ENCODE data around the gene RAB7A. TPM values are rescaled to one million over a fixed set of nuclear protein-coding genes. Genes with fewer than 3 reads are reported as not detected.

Gene RAB7A
- 43.7 and 80.0 TPM in 2 replicates for total RNA-seq

- DNase-seq (ENCODE audit: low read depth) (peak; percentile 91), FAIRE-seq (no peak)
Measured at GRCh38 chr3:128726023-128727016, at the start of gene RAB7A. TSS of gene RAB7A (plus strand) at chr3:128726183. CDS start at chr3:128795368, 69,185 bp downstream.

DNA sequence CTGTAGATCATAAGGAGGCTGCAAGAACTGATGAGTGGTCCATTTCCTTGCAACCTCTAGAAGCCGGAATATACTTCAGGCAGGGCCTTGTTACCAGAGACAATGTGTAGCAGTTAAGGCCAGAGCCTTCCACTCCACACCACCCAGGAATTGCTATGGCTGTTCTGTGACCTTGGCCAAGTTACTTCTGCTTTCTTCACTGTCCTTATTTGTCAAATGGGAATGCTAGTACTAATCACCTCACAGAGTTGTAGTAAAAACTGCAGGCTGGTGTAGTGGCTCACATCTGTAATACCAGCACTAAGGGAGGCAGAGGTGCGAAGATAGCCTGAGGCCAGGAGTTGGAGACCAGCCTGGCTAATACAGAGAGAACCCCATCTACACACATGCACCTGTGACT lies 46.6 kb upstream of the RAB7A start:
- FAIRE-seq, result no peak
- H3K36me3 ChIP-seq (ENCODE audit: control insufficient read depth, insufficient read depth, low read length), result no peaks in the 10 kb centered on the region
- H3K4me3 ChIP-seq (ENCODE audit: low read depth, low read length), result no peak overlapping the region
- DNase-seq (ENCODE audit: low read depth), result no peak
- TF ChIP-seq, protein P1, sequence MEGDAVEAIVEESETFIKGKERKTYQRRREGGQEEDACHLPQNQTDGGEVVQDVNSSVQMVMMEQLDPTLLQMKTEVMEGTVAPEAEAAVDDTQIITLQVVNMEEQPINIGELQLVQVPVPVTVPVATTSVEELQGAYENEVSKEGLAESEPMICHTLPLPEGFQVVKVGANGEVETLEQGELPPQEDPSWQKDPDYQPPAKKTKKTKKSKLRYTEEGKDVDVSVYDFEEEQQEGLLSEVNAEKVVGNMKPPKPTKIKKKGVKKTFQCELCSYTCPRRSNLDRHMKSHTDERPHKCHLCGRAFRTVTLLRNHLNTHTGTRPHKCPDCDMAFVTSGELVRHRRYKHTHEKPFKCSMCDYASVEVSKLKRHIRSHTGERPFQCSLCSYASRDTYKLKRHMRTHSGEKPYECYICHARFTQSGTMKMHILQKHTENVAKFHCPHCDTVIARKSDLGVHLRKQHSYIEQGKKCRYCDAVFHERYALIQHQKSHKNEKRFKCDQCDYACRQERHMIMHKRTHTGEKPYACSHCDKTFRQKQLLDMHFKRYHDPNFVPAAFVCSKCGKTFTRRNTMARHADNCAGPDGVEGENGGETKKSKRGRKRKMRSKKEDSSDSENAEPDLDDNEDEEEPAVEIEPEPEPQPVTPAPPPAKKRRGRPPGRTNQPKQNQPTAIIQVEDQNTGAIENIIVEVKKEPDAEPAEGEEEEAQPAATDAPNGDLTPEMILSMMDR (IDR thresholded peaks at IDR 0.05; ENCODE audit: insufficient read depth, low read length, severe bottlenecking), result no peak
- H3K27me3 ChIP-seq (ENCODE audit: control insufficient read depth, insufficient read depth, low read length), result no peaks in the 10 kb centered on the region

More at GRCh38 chr3:128726023-128727016, at the start of gene RAB7A:
- Histone ChIP-seq H3K27me3 (ENCODE audit: control insufficient read depth, insufficient read depth, low read length) (no peaks in the 10 kb centered on the region), H3K4me3 (ENCODE audit: low read depth, low read length) (peak within 1 kb of the TSS; percentile 99), H3K36me3 (ENCODE audit: control insufficient read depth, insufficient read depth, low read length) (peaks cover 2% of the 10 kb centered on the region)
- TF ChIP-seq, protein P1 (IDR thresholded peaks at IDR 0.05; ENCODE audit: insufficient read depth, low read length, severe bottlenecking), result no peak

DNA sequence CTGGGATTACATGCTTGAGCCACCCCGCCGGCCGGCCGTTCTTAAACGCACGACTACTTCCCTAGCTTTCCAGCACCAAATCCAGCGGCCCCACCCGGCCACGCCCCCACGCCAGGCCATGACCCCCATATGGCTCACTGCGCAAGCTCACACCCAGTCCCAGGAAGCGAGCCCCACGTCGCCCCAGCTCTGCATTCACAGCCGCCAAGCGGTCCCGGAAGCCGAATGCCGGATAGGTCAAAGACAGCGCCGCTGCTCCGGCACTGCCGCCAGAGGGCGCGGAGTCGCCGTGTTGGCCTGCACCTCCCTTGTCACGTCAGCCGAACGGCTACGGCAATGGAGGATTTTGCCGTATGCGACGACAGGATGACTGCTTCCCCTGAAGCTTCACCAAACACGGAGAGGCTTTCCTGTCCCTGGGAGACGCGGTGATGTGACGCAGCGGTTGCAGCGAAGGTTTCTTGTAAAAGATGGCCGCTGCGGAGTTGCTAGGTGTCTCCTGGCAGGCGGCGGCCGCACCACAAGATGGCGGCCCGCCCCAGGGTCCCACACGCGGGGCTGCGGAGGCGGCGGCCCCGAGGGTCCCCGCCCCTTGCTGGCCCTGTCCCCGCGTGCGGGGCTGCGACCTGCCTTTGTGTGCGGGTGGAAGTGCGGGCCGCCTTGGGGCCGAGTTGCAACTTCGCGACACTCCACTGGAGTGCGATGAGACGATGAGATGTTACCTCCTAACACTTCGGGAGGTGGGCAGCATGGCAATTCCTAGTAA lies 45.2 kb upstream of the RAB7A start:
- Histone ChIP-seq H3K27me3 (ENCODE audit: control insufficient read depth, insufficient read depth, low read length) (no peaks in the 10 kb centered on the region), H3K36me3 (ENCODE audit: control insufficient read depth, insufficient read depth, low read length) (no peaks in the 10 kb centered on the region), H3K4me3 (ENCODE audit: low read depth, low read length) (peak overlapping the region; percentile 66)
- TF ChIP-seq, protein P1 (IDR thresholded peaks at IDR 0.05; ENCODE audit: insufficient read depth, low read length, severe bottlenecking), result peak; percentile 100
- FAIRE-seq, result no peak
- peak; percentile 91 for DNase-seq (ENCODE audit: low read depth)

GRCh38 chr3:128681369-128681829 lies 44.6 kb upstream of the RAB7A start:
- Histone ChIP-seq H3K27me3 (ENCODE audit: control insufficient read depth, insufficient read depth, low read length) (no peaks in the 10 kb centered on the region), H3K4me3 (ENCODE audit: low read depth, low read length) (peak overlapping the region; percentile 66), H3K36me3 (ENCODE audit: control insufficient read depth, insufficient read depth, low read length) (no peaks in the 10 kb centered on the region)
- FAIRE-seq (no peak), DNase-seq (ENCODE audit: low read depth) (no peak)
- TF ChIP-seq, protein P1 (IDR thresholded peaks at IDR 0.05; ENCODE audit: insufficient read depth, low read length, severe bottlenecking), result no peak

- TF ChIP-seq, protein P1 (IDR thresholded peaks at IDR 0.05; ENCODE audit: insufficient read depth, low read length, severe bottlenecking), result no peak
- no peak for DNase-seq (ENCODE audit: low read depth)
- no peak for FAIRE-seq
- no peaks in the 10 kb centered on the region for H3K27me3 ChIP-seq (ENCODE audit: control insufficient read depth, insufficient read depth, low read length)
- H3K4me3 ChIP-seq (ENCODE audit: low read depth, low read length), result no peak overlapping the region
- no peaks in the 10 kb centered on the region for H3K36me3 ChIP-seq (ENCODE audit: control insufficient read depth, insufficient read depth, low read length)
Measured at GRCh38 chr3:128683957-128684356, 42.0 kb upstream of the RAB7A start.

Measured in bronchial epithelial cell (primary cell).